ENCODE results near the gene RANBP17. TPM values are rescaled to one million over a fixed set of nuclear protein-coding genes. Genes with fewer than 3 reads are reported as not detected.

RANBP17 gene
- total RNA-seq, 1 donor from 2014 or later, result 49.7 TPM

- H3K4me1 ChIP-seq, result no peaks in the 10 kb centered on the region
- H3K4me2 ChIP-seq, result no peak overlapping the region
- no peak overlapping the region for H3K4me3 ChIP-seq
- no peaks in the 10 kb centered on the region for H3K79me2 ChIP-seq (ENCODE audit: low read depth)
- H3K27me3 Mint-ChIP-seq (ENCODE audit: insufficient read depth, low read depth), result peaks cover 2% of the 10 kb centered on the region
- H3K27ac Mint-ChIP-seq, result no peak overlapping the region
- H3K9ac ChIP-seq, result no peak overlapping the region
- H2AFZ ChIP-seq (replicated peaks), result no peak overlapping the region
- H3K4me3 Mint-ChIP-seq, result no peak overlapping the region
- H3K36me3 Mint-ChIP-seq, result no peaks in the 10 kb centered on the region
- TF ChIP-seq EZH2phosphoT487 (IDR thresholded peaks at IDR 0.05) (no peak), EZH2 (IDR thresholded peaks at IDR 0.05) (no peak), CTCF (IDR thresholded peaks at IDR 0.05) (peak; percentile 5)
- no peaks in the 10 kb centered on the region for H3K27me3 ChIP-seq
- H3K9me3 Mint-ChIP-seq, result no peaks in the 10 kb centered on the region
- H3F3A ChIP-seq (ENCODE audit: low read depth), result no peaks in the 10 kb centered on the region
- no peaks in the 10 kb centered on the region for H4K20me1 ChIP-seq (ENCODE audit: low read depth)
- H3K9me3 ChIP-seq (ENCODE audit: low read depth), result no peaks in the 10 kb centered on the region
- no peaks in the 10 kb centered on the region for H3K4me1 Mint-ChIP-seq
- no peak for DNase-seq (ENCODE audit: low spot score)
- H3K27ac ChIP-seq, result no peak overlapping the region
- no peaks in the 10 kb centered on the region for H3K36me3 ChIP-seq
Measured at GRCh38 chr5:170849374-170849773, 12.4 kb upstream of the RANBP17 start.

DNA sequence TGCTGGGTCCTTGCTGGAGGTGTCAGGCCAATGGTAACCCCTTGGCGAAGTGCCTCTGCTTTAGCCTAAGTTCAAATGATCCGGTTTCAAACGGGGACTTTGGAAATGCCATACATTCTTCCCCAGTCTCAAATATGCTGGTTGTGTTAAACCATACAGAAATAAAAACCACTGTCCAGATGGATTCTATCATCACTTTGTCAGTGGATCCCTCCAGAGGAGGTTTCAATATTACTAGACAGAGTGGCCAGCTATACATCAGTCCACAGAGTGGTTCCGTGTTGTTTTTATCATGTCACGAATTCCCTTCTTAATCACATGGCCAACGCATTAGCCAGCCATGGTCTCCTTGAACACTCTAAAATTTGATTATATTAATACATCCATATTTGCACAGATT, 7.3 kb upstream of the RANBP17 start:
- Histone ChIP-seq H3K79me2 (ENCODE audit: low read depth) (no peaks in the 10 kb centered on the region), H2AFZ (replicated peaks) (no peak overlapping the region), H3K27me3 (no peaks in the 10 kb centered on the region), H3K9me3 (ENCODE audit: low read depth) (no peaks in the 10 kb centered on the region), H3K4me1 (no peaks in the 10 kb centered on the region), H3K4me2 (no peak overlapping the region), H3K27ac (no peak overlapping the region), H3K9ac (no peak overlapping the region), H3K4me3 (no peak overlapping the region), H4K20me1 (ENCODE audit: low read depth) (no peaks in the 10 kb centered on the region), H3K36me3 (no peaks in the 10 kb centered on the region), H3F3A (ENCODE audit: low read depth) (no peaks in the 10 kb centered on the region)
- H3K9me3 Mint-ChIP-seq, result peaks cover 9% of the 10 kb centered on the region
- no peak overlapping the region for H3K27ac Mint-ChIP-seq
- H3K36me3 Mint-ChIP-seq, result no peaks in the 10 kb centered on the region
- no peak for DNase-seq (ENCODE audit: low spot score)
- no peak overlapping the region for H3K4me3 Mint-ChIP-seq
- H3K27me3 Mint-ChIP-seq (ENCODE audit: insufficient read depth, low read depth), result peaks cover 4% of the 10 kb centered on the region
- TF ChIP-seq EZH2phosphoT487 (IDR thresholded peaks at IDR 0.05) (no peak), CTCF (IDR thresholded peaks at IDR 0.05) (no peak), EZH2 (IDR thresholded peaks at IDR 0.05) (no peak)
- H3K4me1 Mint-ChIP-seq, result no peaks in the 10 kb centered on the region

GRCh38 chr5:170857066-170857465, 4.8 kb upstream of the RANBP17 start:
- H3K4me1 Mint-ChIP-seq, result peaks cover 3% of the 10 kb centered on the region
- Histone ChIP-seq H4K20me1 (ENCODE audit: low read depth) (no peaks in the 10 kb centered on the region), H3K27me3 (no peaks in the 10 kb centered on the region), H3K9me3 (ENCODE audit: low read depth) (peaks cover 7% of the 10 kb centered on the region), H2AFZ (replicated peaks) (no peak overlapping the region), H3K27ac (no peak overlapping the region), H3K79me2 (ENCODE audit: low read depth) (no peaks in the 10 kb centered on the region), H3K9ac (no peak overlapping the region), H3K4me2 (no peak overlapping the region), H3K36me3 (no peaks in the 10 kb centered on the region), H3K4me3 (no peak overlapping the region), H3K4me1 (no peaks in the 10 kb centered on the region), H3F3A (ENCODE audit: low read depth) (peaks cover 10% of the 10 kb centered on the region)
- H3K4me3 Mint-ChIP-seq, result no peak overlapping the region
- H3K27ac Mint-ChIP-seq, result no peak overlapping the region
- no peak for TF ChIP-seq CTCF (IDR thresholded peaks at IDR 0.05)
- TF ChIP-seq EZH2phosphoT487 (IDR thresholded peaks at IDR 0.05), result no peak
- TF ChIP-seq EZH2 (IDR thresholded peaks at IDR 0.05), result no peak
- no peak for DNase-seq (ENCODE audit: low spot score)
- peaks cover 22% of the 10 kb centered on the region for H3K9me3 Mint-ChIP-seq
- no peaks in the 10 kb centered on the region for H3K36me3 Mint-ChIP-seq
- H3K27me3 Mint-ChIP-seq (ENCODE audit: insufficient read depth, low read depth), result peaks cover 7% of the 10 kb centered on the region
